Calu3 (cell line): ENCODE measurements around the gene ZNF195. TPM values are rescaled to one million over a fixed set of nuclear protein-coding genes. Genes with fewer than 3 reads are reported as not detected.

ENCODE experiments used
- BruUV-seq: library from RNA; stranded (reverse); fragments of 400-500 nt; replicated peaks from 2 replicates; lab custom pipeline; 2021; lab: Mats Ljungman, UMichigan
- CTCF ChIA-PET: fragments of 300-600 bp; sonication (Branson Sonifier 250); formaldehyde crosslinking; loops from one replicate; lab custom pipeline; 2022; ENCODE audit warnings: antibody characterized with exemption; lab: Charles Lee
- DNase-seq: peaks from one replicate; pipeline ENCODE4 v3.0.0; 2022
- H3K27ac Mint-ChIP-seq: one replicate; pipeline ENCODE4 v1.8.0; 2022; ENCODE audit warnings: mixed read lengths; ENCODE audit not compliant: unreplicated experiment
- H3K27me3 Mint-ChIP-seq: one replicate; pipeline ENCODE4 v1.8.0; 2022; ENCODE audit warnings: mixed read lengths; ENCODE audit not compliant: unreplicated experiment
- H3K36me3 Mint-ChIP-seq: one replicate; pipeline ENCODE4 v1.8.0; 2022; ENCODE audit warnings: mild to moderate bottlenecking, moderate library complexity, mixed read lengths; ENCODE audit not compliant: insufficient read depth, unreplicated experiment
- H3K4me1 Mint-ChIP-seq: one replicate; pipeline ENCODE4 v1.8.0; 2022; ENCODE audit warnings: mild to moderate bottlenecking, low read depth, mixed read lengths; ENCODE audit not compliant: unreplicated experiment
- H3K4me3 Mint-ChIP-seq: one replicate; pipeline ENCODE4 v1.8.0; 2022; ENCODE audit warnings: mild to moderate bottlenecking, low read depth, moderate library complexity, mixed read lengths; ENCODE audit not compliant: unreplicated experiment
- H3K9me3 Mint-ChIP-seq: one replicate; pipeline ENCODE4 v1.8.0; 2022; ENCODE audit warnings: low read depth, mixed read lengths; ENCODE audit not compliant: unreplicated experiment
- intact Hi-C: fragments of 100-400 bp; cut with micrococcal nuclease; formaldehyde crosslinking; loops from one replicate; pipeline ENCODE4 v1.10.0; 2022; ENCODE audit not compliant: unreplicated experiment
- total RNA-seq: library from RNA; stranded (reverse); gene quantifications from 2 replicates; pipeline ENCODE4 v1.2.3, GENCODE V29; 2022
- TF ChIP-seq, protein P1 (sequence below): fragments of 200-600 bp; IDR thresholded peaks from one replicate; pipeline ENCODE4 v1.8.0; 2022; ENCODE audit warnings: antibody characterized with exemption; ENCODE audit not compliant: unreplicated experiment

ZNF195 gene
- total RNA-seq, 1 experiment from 2014 or later = 66.0 TPM

GRCh38 chr11:3369366-3369765 is 9.6 kb downstream of the ZNF195 start:
- peaks cover 73% of the 10 kb centered on the region for H3K36me3 Mint-ChIP-seq
- intact Hi-C loops = no loop called here
- no peak overlapping the region for H3K27ac Mint-ChIP-seq
- no peaks in the 10 kb centered on the region for H3K4me1 Mint-ChIP-seq
- CTCF ChIA-PET = no interaction called here
- no peak for DNase-seq
- H3K9me3 Mint-ChIP-seq = peaks cover 11% of the 10 kb centered on the region
- no peak overlapping the region for H3K4me3 Mint-ChIP-seq
- H3K27me3 Mint-ChIP-seq = no peaks in the 10 kb centered on the region
- TF ChIP-seq, protein P1, sequence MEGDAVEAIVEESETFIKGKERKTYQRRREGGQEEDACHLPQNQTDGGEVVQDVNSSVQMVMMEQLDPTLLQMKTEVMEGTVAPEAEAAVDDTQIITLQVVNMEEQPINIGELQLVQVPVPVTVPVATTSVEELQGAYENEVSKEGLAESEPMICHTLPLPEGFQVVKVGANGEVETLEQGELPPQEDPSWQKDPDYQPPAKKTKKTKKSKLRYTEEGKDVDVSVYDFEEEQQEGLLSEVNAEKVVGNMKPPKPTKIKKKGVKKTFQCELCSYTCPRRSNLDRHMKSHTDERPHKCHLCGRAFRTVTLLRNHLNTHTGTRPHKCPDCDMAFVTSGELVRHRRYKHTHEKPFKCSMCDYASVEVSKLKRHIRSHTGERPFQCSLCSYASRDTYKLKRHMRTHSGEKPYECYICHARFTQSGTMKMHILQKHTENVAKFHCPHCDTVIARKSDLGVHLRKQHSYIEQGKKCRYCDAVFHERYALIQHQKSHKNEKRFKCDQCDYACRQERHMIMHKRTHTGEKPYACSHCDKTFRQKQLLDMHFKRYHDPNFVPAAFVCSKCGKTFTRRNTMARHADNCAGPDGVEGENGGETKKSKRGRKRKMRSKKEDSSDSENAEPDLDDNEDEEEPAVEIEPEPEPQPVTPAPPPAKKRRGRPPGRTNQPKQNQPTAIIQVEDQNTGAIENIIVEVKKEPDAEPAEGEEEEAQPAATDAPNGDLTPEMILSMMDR = no peak
- BruUV-seq = no TSS peak

GRCh38 chr11:3368199-3368598 is 10.7 kb downstream of the ZNF195 start:
- CTCF ChIA-PET = no interaction called here
- H3K27ac Mint-ChIP-seq = no peak overlapping the region
- TF ChIP-seq, protein P1 = no peak
- H3K36me3 Mint-ChIP-seq = peaks cover 81% of the 10 kb centered on the region
- H3K27me3 Mint-ChIP-seq = no peaks in the 10 kb centered on the region
- DNase-seq = no peak
- BruUV-seq = no TSS peak
- intact Hi-C loops = no loop called here
- no peak overlapping the region for H3K4me3 Mint-ChIP-seq
- peaks cover 11% of the 10 kb centered on the region for H3K9me3 Mint-ChIP-seq
- no peaks in the 10 kb centered on the region for H3K4me1 Mint-ChIP-seq

DNA sequence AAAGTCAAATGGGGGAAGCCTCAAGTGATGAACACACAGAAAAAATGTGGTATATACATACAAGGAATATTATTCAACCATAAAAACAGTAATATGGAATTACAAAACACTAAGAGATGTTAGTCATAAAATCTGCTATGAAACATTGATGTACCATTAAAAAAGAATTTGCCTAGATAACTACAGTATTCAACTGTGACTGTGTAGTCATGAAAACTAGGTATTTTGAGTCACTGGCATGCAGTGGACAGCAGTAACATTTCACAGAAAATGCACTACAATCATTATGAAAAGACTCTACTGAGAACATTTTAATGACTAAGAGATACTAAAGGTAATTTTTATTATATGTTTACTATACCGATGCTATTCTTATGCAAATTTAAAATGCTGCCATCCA is 11.7 kb downstream of the ZNF195 start:
- CTCF ChIA-PET = no interaction called here
- no peak overlapping the region for H3K4me3 Mint-ChIP-seq
- intact Hi-C loops = no loop called here
- DNase-seq = no peak
- no peak overlapping the region for H3K27ac Mint-ChIP-seq
- H3K9me3 Mint-ChIP-seq = peaks cover 17% of the 10 kb centered on the region
- BruUV-seq = no TSS peak
- no peaks in the 10 kb centered on the region for H3K4me1 Mint-ChIP-seq
- TF ChIP-seq, protein P1 = no peak
- peaks cover 81% of the 10 kb centered on the region for H3K36me3 Mint-ChIP-seq
- no peaks in the 10 kb centered on the region for H3K27me3 Mint-ChIP-seq

- Mint-ChIP-seq H3K4me1 (no peaks in the 10 kb centered on the region), H3K36me3 (peaks cover 70% of the 10 kb centered on the region), H3K9me3 (peaks cover 20% of the 10 kb centered on the region), H3K4me3 (no peak overlapping the region), H3K27me3 (no peaks in the 10 kb centered on the region), H3K27ac (peak overlapping the region; percentile 28)
- no TSS peak for BruUV-seq
- intact Hi-C loops = no loop called here
- TF ChIP-seq, protein P1 = no peak
- CTCF ChIA-PET = no interaction called here
- DNase-seq = no peak
Measured at GRCh38 chr11:3359092-3359824, 19.7 kb downstream of the ZNF195 start.
